Measurements from ENCODE around the gene MTCL3.
"Not testable (repeated sequence)": the region's sequence is repeated elsewhere in the genome, so short reads cannot be mapped to it uniquely, and the experiment has no call there.

Gene MTCL3

DNA sequence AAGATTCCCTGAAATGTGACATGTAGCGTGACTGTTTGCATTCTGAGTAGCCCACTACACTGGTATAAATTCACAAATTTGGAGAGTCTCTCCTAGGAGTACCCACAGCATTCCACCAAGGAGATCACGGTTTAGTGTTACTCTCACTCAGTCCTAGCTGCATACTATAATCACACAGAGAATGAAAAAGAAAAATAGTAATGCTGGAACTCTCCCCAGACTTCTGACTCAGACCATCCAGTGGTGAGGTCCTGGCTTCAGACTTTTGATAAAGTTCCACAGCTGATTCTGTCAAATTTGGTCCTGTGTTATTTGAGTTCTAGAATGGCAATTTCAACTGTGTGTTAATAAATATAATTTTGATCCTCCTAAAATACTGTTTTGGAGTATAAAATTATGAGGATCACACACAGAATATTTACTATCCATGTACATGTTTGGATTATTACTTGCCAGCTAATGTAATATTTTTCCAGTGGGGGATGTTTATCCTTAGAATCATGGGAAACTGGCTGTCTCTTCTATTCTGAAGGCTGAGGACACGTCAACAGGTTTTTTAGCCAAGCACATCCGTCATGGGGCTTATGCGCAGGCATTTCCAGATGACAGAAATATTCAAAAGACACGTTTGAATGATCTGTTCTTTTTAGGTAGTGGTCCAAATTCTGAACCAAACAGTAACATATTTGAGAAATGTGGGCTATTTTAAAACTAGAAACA, 54.8 kb downstream of the MTCL3 start:
- no peak for DNase-seq

DNA sequence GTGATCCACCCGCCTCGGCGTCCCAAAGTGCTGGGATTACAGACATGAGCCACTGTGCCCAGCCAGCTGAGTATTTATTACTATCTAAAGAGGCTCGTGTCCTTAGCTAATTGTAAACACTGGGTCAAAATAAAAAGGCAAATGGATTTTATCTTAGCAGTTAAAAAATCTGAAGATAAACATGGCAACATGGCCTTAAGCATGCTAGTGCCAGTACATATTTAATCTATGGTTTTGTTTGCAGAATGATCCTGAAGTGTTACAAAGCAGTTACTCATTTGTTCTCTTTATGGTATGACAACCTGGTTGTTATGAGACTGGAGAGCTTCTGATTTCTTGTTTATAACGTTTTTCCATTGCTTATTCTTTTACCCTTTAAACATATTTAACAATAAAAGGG, 56.1 kb downstream of the MTCL3 start:
- DNase-seq = no peak

- no peak for DNase-seq
Measured at GRCh38 chr6:127462376-127462775, 56.8 kb downstream of the MTCL3 start.

- no peak for DNase-seq
Measured at GRCh38 chr6:127460465-127460864, 58.7 kb downstream of the MTCL3 start.

- DNase-seq = no peak
Measured at GRCh38 chr6:127459231-127459641, 59.9 kb downstream of the MTCL3 start, which contains the start of gene KIAA0408. TSS of gene KIAA0408 (minus strand) at chr6:127459389. CDS start at chr6:127453981, 5,408 bp downstream.

GRCh38 chr6:127458817-127459216, 60.3 kb downstream of the MTCL3 start:
- DNase-seq = no peak

- DNase-seq = no peak
Measured at GRCh38 chr6:127458222-127458621, 60.9 kb downstream of the MTCL3 start.

- DNase-seq = no peak
Measured at GRCh38 chr6:127457456-127458064, 61.6 kb downstream of the MTCL3 start.

- no peak for DNase-seq
Measured at GRCh38 chr6:127456465-127456864, 62.7 kb downstream of the MTCL3 start.

DNA sequence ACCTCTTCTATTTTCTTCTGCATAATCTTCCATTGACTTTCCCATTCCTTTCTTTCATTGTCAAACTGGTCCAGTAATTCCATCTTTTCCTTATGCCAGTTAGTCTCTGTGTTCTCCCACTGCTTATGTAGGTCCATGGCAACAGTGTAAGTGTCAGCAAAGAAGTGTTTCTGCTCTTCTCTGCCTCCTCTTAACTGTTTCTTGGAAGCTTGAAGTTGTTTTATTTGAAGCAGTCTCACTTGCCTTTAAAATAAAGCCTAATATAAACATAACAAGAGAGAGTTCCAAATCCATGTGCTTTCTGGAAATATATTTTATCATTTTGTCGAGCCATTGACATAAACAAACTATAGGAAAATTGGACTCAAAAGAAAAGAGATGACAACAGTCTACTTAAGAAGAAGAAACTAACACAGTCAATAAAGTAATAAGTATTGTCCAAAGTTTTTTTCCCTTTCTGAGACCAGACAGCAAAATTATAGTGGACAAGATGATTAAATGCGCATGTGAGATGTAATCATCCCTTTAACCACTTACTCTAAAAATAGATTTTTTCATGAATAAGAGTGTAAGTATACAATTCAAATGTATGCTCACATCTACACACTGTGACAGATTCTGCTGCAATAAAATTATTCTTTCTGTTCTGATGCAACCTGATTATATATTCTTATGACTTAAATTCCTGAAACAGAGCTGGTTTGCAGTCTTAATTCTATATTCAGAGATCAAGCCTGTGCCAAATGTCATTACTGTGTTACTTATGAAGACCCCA, 65.1 kb downstream of the MTCL3 start:
- no peak for DNase-seq

DNA sequence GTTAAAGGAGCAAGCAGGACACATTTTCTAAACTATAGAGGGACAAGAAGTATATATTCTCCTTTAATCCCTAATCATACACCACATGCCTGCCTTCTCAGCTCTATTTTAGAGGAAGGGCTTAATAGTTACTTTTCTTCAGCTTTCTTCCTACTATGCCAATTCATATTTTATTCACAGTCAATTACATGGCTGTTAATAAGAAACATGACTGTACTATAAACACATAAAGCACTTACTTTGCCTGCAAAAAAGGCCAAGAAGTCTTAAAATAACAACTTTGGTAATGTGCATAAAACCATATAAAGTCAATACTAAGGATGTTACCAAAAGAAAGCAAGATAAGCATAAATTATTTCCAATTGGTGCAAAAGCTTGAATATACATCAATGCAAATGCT, 66.3 kb downstream of the MTCL3 start:
- DNase-seq = no peak

- no peak for DNase-seq
Measured at GRCh38 chr6:127451388-127451787, 67.7 kb downstream of the MTCL3 start.

DNA sequence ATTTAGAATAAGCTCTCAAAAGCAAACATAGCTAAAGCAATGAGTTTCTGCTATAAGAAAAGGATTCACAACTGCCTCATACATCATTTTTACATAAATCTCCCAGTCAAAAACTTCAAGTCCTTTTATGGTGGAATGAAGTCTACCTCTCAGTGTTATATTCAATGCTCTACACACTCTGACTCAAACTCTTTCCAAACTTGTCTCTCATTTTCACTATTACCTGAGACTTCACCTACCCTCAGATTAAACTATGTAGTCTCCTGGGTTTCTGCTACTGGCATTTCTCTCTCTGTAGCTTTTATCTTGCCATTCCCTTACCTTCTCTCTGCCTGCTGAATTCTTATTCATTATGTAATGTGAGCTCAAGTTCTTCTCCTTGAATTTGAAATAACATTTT, 71.4 kb downstream of the MTCL3 start:
- DNase-seq = no peak

- no peak for DNase-seq
Measured at GRCh38 chr6:127446356-127446755, 72.8 kb downstream of the MTCL3 start.

GRCh38 chr6:127441881-127442280, 77.3 kb downstream of the MTCL3 start:
- no peak for DNase-seq

DNA sequence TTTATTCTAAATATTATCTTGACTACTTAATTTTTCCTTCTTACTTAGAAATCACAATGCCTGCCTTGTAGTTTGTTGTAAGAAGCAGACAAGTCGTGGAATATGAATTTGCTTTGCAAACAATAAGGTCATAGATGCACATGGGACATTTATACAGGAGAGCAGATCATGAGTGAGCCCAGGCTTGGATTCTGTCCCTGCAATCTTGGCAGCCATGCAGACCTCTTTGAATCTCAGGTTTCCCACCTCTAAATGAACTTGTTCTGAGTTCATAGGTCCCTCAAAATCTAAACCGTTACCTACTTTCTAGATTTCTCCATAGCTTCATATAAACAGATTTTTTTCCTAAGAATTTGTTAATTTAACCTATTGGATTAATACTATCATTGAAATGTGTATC, 79.4 kb downstream of the MTCL3 start:
- DNase-seq = no peak

DNA sequence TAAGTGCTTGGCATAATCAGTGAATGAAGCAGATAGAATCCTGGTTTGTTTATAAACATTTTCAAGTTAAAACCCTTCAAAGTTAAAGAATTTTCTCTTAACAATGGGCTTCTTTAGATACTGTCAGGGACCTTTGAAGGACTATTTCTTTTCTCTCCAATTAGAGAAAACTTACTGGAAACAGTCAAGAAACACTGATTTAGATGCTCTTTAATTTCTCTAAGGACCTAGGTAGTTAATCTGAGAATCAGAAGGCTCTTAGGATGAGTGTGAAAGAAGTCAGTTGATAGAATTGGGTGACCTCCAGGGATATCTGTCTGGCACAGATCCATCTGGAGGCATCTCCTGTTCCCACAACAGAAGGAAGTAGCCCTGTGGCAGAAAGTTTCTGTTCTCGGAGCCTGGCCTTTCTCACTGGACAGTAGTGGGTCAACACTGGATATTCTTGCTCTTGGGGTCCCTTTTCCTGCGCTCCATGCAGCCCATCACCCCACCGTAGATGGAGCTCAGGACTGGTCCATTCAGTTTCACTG, 82.5 kb downstream of the MTCL3 start:
- DNase-seq = no peak

- DNase-seq = no peak
Measured at GRCh38 chr6:127435626-127436220, 83.4 kb downstream of the MTCL3 start.

- DNase-seq = no peak
Measured at GRCh38 chr6:127434651-127435050, 84.5 kb downstream of the MTCL3 start.

DNA sequence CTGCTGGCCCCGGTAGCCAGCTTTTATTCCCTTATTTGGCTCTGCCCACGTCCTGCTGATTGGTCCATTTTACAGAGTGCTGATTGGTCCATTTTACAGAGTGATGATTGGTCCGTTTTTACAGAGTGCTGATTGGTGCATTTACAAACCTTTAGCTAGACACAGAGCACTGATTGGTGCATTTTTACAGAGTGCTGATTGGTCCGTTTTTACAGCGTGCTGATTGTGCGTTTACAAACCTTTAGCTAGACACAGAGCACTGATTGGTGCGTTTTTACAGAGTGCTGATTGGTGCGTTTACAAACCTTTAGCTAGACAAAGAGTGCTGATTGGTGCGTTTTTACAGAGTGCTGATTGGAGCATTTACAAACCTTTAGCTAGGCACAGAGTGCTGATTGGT, 90.6 kb downstream of the MTCL3 start:
- not testable (repeated sequence) for DNase-seq

DNA sequence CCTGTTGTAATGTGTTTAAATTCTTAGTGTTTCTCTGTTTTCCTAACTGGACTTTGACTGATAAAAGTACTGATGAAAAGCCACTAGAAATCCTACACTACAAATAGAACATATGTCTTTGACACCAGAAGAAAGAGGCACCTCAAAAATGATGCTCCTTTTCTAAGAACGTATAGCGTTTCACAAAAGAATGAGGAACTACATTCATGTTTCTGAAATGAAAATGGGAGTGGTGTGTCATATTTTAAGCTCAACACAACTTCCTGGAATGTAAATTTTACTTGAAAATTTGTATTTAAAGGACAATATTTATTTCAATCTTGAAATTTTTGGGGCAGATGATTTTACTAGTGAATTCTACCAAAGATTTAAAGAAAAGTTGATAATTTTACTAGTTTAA, 95.2 kb downstream of the MTCL3 start:
- no peak for DNase-seq
